Parathyroid adenoma (tissue), 2 donors: ENCODE data around the gene ANXA8L1.
A peak's percentile ranks its signal among the peaks of the same experiment; 100 is the strongest.
"Not testable (repeated sequence)": the region's sequence is repeated elsewhere in the genome, so short reads cannot be mapped to it uniquely, and the experiment has no call there.

Experiments
- H2AFZ ChIP-seq: fragments of 300-600 bp; sonication (generic); one replicate; pipeline ENCODE4 v1.7.0; 2017; ENCODE audit warnings: antibody characterized with exemption, mild to moderate bottlenecking
- H3K27ac ChIP-seq: fragments of 300-600 bp; sonication (generic); one replicate; pipeline ENCODE4 v1.7.0; 2017
- H3K27me3 ChIP-seq: fragments of 300-600 bp; sonication (generic); one replicate; pipeline ENCODE4 v1.7.0; 2017; ENCODE audit warnings: low read length; ENCODE audit not compliant: control insufficient read depth, insufficient read depth
- H3K36me3 ChIP-seq: fragments of 300-600 bp; sonication (generic); one replicate; pipeline ENCODE4 v1.7.0; 2017; ENCODE audit warnings: low read length; ENCODE audit not compliant: control insufficient read depth, insufficient read depth
- H3K4me1 ChIP-seq: fragments of 300-600 bp; sonication (generic); one replicate; pipeline ENCODE4 v1.7.0; 2017; ENCODE audit warnings: control low read depth
- H3K4me2 ChIP-seq: fragments of 300-600 bp; sonication (generic); one replicate; pipeline ENCODE4 v1.7.0; 2017; ENCODE audit warnings: low read length
- H3K4me3 ChIP-seq: fragments of 300-600 bp; sonication (generic); one replicate; pipeline ENCODE4 v1.7.0; 2017; ENCODE audit warnings: low read depth, low read length
- H3K79me2 ChIP-seq: fragments of 300-600 bp; sonication (generic); one replicate; pipeline ENCODE4 v1.7.0; 2017; ENCODE audit warnings: control low read depth
- H3K9ac ChIP-seq: fragments of 300-600 bp; sonication (generic); one replicate; pipeline ENCODE4 v1.7.0; 2017; ENCODE audit warnings: mild to moderate bottlenecking
- H3K9me3 ChIP-seq: fragments of 300-600 bp; sonication (generic); one replicate; pipeline ENCODE4 v1.7.0; 2017; ENCODE audit warnings: low read length; ENCODE audit not compliant: control insufficient read depth
- donor health status: primary hyperparathyroidism.

The ANXA8L1 gene

GRCh38 chr10:46379233-46379848 is 3.8 kb downstream of the ANXA8L1 start:
- H3K79me2 ChIP-seq, H3K4me3 ChIP-seq, H3K27me3 ChIP-seq, H3K36me3 ChIP-seq, H3K4me2 ChIP-seq, H3K27ac ChIP-seq, H3K4me1 ChIP-seq, H2AFZ ChIP-seq, H3K9ac ChIP-seq, H3K9me3 ChIP-seq: not testable (repeated sequence)

GRCh38 chr10:46385858-46386257 is 10.3 kb downstream of the ANXA8L1 start:
- not testable (repeated sequence) for H3K27ac ChIP-seq, H3K4me1 ChIP-seq, H3K4me2 ChIP-seq

DNA sequence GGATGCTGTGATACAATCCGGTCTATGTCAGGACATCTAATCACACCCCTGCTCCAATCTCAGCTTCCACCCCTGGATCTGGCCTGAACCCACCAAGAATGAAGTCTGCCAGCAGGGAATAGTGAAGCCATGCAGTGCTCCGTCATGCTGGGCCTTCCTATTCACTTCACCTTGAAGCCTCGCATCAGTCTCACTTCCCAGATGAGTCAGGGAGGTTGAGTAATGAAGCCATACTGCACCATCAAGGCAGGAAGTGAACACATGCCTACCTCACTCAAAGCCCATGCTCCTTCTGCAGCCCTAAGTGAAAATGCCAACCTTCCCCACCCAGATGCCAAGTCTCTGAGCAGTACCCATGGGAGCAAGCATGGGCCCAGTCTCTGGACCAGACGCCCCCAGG is 11.1 kb downstream of the ANXA8L1 start:
- not testable (repeated sequence) for H3K9ac ChIP-seq, H3K79me2 ChIP-seq, H3K27ac ChIP-seq, H2AFZ ChIP-seq, H3K36me3 ChIP-seq, H3K4me2 ChIP-seq, H3K9me3 ChIP-seq, H3K4me1 ChIP-seq, H3K4me3 ChIP-seq, H3K27me3 ChIP-seq

More at GRCh38 chr10:46385858-46386257, 10.3 kb downstream of the ANXA8L1 start:
- not testable (repeated sequence) for H2AFZ ChIP-seq, H3K4me3 ChIP-seq, H3K9me3 ChIP-seq, H3K27me3 ChIP-seq, H3K36me3 ChIP-seq, H3K79me2 ChIP-seq, H3K9ac ChIP-seq

- not testable (repeated sequence) for H3K4me1 ChIP-seq, H3K79me2 ChIP-seq, H3K27ac ChIP-seq, H3K4me3 ChIP-seq, H3K9ac ChIP-seq, H3K27me3 ChIP-seq, H3K9me3 ChIP-seq, H2AFZ ChIP-seq, H3K36me3 ChIP-seq, H3K4me2 ChIP-seq
Measured at GRCh38 chr10:46387309-46387902, 11.8 kb downstream of the ANXA8L1 start.

GRCh38 chr10:46391422-46391821 is 15.8 kb downstream of the ANXA8L1 start:
- H3K36me3 ChIP-seq, H3K9me3 ChIP-seq, H3K27ac ChIP-seq, H3K79me2 ChIP-seq, H3K9ac ChIP-seq, H3K27me3 ChIP-seq, H2AFZ ChIP-seq, H3K4me3 ChIP-seq, H3K4me1 ChIP-seq, H3K4me2 ChIP-seq: not testable (repeated sequence)

GRCh38 chr10:46396441-46397279 is 21.1 kb downstream of the ANXA8L1 start:
- H3K4me2 ChIP-seq, H3K4me3 ChIP-seq, H3K36me3 ChIP-seq, H3K27ac ChIP-seq, H3K9ac ChIP-seq, H3K9me3 ChIP-seq, H3K27me3 ChIP-seq, H3K79me2 ChIP-seq, H3K4me1 ChIP-seq: not testable (repeated sequence)
- H2AFZ ChIP-seq, result peak overlapping the region; percentile 66

DNA sequence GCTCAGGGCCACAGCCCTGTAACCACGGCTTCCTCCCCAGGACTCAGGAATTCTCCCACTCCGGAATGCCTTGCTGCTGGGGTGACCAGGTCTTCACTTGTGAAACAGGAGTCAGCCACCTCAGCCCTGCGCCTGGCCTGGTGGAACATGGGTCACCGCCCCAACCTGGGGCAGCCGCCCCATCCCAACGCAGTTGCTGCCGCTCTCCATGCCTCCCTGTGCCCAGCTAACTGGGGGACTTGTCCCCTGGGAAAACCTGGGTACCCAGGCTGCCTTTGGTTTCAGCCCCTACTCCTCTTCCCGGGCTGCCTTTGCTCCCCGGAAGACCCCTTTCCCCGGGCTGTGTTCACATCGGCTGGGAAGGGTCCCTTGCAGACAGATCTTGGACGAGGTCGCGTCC is 22.2 kb downstream of the ANXA8L1 start:
- H3K27ac ChIP-seq, H3K4me3 ChIP-seq, H3K9ac ChIP-seq, H3K4me2 ChIP-seq, H3K9me3 ChIP-seq, H3K36me3 ChIP-seq, H3K79me2 ChIP-seq, H3K27me3 ChIP-seq, H3K4me1 ChIP-seq: not testable (repeated sequence)
- peak overlapping the region; percentile 13 for H2AFZ ChIP-seq

DNA sequence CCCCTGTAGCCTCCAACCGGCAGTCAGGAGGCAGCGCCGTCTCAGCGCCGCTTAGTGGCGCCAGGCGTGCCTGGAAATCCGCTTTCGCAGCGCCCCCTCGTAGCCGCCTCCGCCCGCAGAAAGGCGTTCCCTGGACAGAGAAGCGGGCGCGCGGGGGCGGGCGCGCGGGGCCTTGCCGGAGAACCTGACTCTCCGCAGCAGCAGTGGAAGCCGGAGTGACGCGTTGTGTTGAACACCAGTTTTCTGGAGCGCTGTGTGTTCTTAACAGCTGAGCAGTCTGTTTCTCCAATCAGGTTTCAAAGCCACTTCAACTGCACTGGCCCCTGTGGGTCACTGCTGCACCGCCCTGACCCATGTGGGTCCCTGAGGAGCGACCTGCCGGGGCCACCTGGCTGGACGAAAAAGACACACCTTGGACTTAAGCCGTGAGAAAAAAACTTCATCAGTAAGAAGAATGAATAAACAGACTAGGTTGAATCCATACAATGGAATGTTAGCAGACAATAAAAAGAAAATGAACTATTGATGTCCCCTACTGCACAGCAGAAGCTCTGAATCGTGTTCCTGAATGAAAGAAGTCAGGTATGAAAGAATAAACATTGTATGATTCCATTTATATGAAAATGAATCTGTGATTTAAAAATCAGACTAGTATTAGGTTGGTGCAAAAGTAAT is 22.8 kb downstream of the ANXA8L1 start:
- H3K9ac ChIP-seq, H3K27ac ChIP-seq, H3K9me3 ChIP-seq, H3K4me1 ChIP-seq, H3K79me2 ChIP-seq, H3K27me3 ChIP-seq, H3K36me3 ChIP-seq: not testable (repeated sequence)
- Histone ChIP-seq H3K4me3 (peak overlapping the region; percentile 47), H3K4me2 (peak overlapping the region; percentile 52), H2AFZ (peak overlapping the region; percentile 81)

- not testable (repeated sequence) for H3K79me2 ChIP-seq, H3K9ac ChIP-seq, H3K4me2 ChIP-seq, H3K9me3 ChIP-seq, H3K4me3 ChIP-seq, H3K36me3 ChIP-seq, H2AFZ ChIP-seq, H3K27me3 ChIP-seq, H3K4me1 ChIP-seq, H3K27ac ChIP-seq
Measured at GRCh38 chr10:46409556-46409955, 34.0 kb downstream of the ANXA8L1 start.

- H3K27ac ChIP-seq, H3K4me2 ChIP-seq, H3K9me3 ChIP-seq, H3K4me3 ChIP-seq, H2AFZ ChIP-seq, H3K27me3 ChIP-seq, H3K4me1 ChIP-seq, H3K79me2 ChIP-seq, H3K9ac ChIP-seq, H3K36me3 ChIP-seq: not testable (repeated sequence)
Measured at GRCh38 chr10:46411123-46411522, 35.5 kb downstream of the ANXA8L1 start.
